ENCODE measurements around the gene SETDB2.

DNA sequence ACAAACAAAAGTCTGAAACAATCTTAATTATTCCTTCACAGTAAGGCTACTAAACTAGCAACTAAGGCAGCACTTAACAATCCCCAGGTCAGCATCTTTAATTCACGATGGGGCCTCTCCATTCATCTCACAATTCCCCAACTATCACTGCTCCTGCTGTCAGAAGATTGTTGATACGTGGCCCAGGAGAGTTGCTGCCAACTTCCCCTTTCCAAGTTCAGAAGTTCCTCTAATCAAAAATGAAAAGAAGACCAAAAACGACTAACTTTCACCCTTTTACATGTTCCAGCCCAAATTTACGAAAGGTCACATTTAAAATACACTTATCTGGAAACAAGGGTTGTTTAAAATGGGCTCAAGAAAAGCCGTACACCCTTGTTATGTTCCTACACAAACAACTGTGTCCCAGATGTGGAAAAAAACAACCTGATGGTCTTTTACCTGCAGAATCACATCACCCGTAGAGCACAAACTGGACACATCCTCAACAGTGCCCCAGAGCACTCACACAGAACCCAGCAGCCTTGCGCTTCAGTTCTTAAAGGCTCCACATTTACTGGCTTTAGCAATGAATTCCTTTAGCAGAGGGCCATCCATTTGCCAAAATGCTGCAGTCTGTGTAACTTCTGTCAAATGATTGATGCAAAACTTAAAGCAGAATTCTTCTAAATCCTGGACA is 89.7 kb downstream of the SETDB2 start:
- TF ChIP-seq CTCF (conservative IDR thresholded peaks at IDR 0.05; ENCODE audit: low read depth, low read length) (no peak), EZH2 (IDR thresholded peaks at IDR 0.05; ENCODE audit: low read length, unreplicated experiment) (no peak), EZH2phosphoT487 (IDR thresholded peaks at IDR 0.05; ENCODE audit: borderline replicate concordance, low read length) (no peak)

All from PC-3 (cell line).